ENCODE measurements around the gene GABBR2. TPM values are rescaled to one million over a fixed set of nuclear protein-coding genes. Genes with fewer than 3 reads are reported as not detected.

Gene GABBR2
- total RNA-seq, 2 experiments from 2014 or later: not detected

GRCh38 chr9:98701576-98701975 is 7.2 kb downstream of the GABBR2 start:
- intact Hi-C loops (cut with micrococcal nuclease; ENCODE audit: unreplicated experiment): no loop called here

GRCh38 chr9:98700801-98701200 is 7.9 kb downstream of the GABBR2 start:
- Histone ChIP-seq H3K4me1 (ENCODE audit: insufficient read depth, low read length, poor library complexity, severe bottlenecking) (no peaks in the 10 kb centered on the region), H4K20me1 (ENCODE audit: insufficient read depth, low read length) (no peaks in the 10 kb centered on the region), H3K27ac (ENCODE audit: low read depth, low read length, poor library complexity, severe bottlenecking) (no peak overlapping the region), H3K4me3 (ENCODE audit: low read depth, low read length, poor library complexity, severe bottlenecking) (no peak overlapping the region), H3K4me2 (ENCODE audit: low read length) (no peak overlapping the region), H2AFZ (ENCODE audit: low read length) (no peak overlapping the region), H3K36me3 (ENCODE audit: insufficient read depth, low read length) (no peaks in the 10 kb centered on the region), H3K79me2 (ENCODE audit: insufficient read depth, low read depth, low read length) (no peaks in the 10 kb centered on the region), H3K9me3 (ENCODE audit: low read length) (no peaks in the 10 kb centered on the region), H3K9me2 (ENCODE audit: insufficient read depth, low read length) (no peaks in the 10 kb centered on the region)
- no peak for DNase-seq (ENCODE audit: low spot score)
- BruUV-seq (replicated peaks): no TSS peak
- intact Hi-C loops (cut with micrococcal nuclease; ENCODE audit: unreplicated experiment): no loop called here
- ChIA-PET CTCF (ENCODE audit: unreplicated experiment) (no interaction called here), POLR2A (no interaction called here)
- TF ChIP-seq EZH2phosphoT487 (IDR thresholded peaks at IDR 0.05; ENCODE audit: borderline replicate concordance, low read depth, low read length) (no peak), CTCF (conservative IDR thresholded peaks at IDR 0.05; ENCODE audit: low read length) (no peak)

More at GRCh38 chr9:98701576-98701975, 7.2 kb downstream of the GABBR2 start:
- Histone ChIP-seq H3K4me3 (ENCODE audit: low read depth, low read length, poor library complexity, severe bottlenecking) (no peak overlapping the region), H3K27ac (ENCODE audit: low read depth, low read length, poor library complexity, severe bottlenecking) (no peak overlapping the region), H2AFZ (ENCODE audit: low read length) (no peak overlapping the region), H3K9me3 (ENCODE audit: low read length) (no peaks in the 10 kb centered on the region), H3K9me2 (ENCODE audit: insufficient read depth, low read length) (no peaks in the 10 kb centered on the region), H3K4me2 (ENCODE audit: low read length) (no peak overlapping the region), H4K20me1 (ENCODE audit: insufficient read depth, low read length) (no peaks in the 10 kb centered on the region), H3K79me2 (ENCODE audit: insufficient read depth, low read depth, low read length) (no peaks in the 10 kb centered on the region), H3K4me1 (ENCODE audit: insufficient read depth, low read length, poor library complexity, severe bottlenecking) (no peaks in the 10 kb centered on the region), H3K36me3 (ENCODE audit: insufficient read depth, low read length) (no peaks in the 10 kb centered on the region)
- no peak for TF ChIP-seq CTCF (conservative IDR thresholded peaks at IDR 0.05; ENCODE audit: low read length)
- no peak for TF ChIP-seq EZH2phosphoT487 (IDR thresholded peaks at IDR 0.05; ENCODE audit: borderline replicate concordance, low read depth, low read length)
- ChIA-PET POLR2A (no interaction called here), CTCF (ENCODE audit: unreplicated experiment) (no interaction called here)
- BruUV-seq (replicated peaks): no TSS peak
- DNase-seq (ENCODE audit: low spot score): no peak

- Histone ChIP-seq H3K27ac (ENCODE audit: low read depth, low read length, poor library complexity, severe bottlenecking) (no peak overlapping the region), H3K4me1 (ENCODE audit: insufficient read depth, low read length, poor library complexity, severe bottlenecking) (no peaks in the 10 kb centered on the region), H3K79me2 (ENCODE audit: insufficient read depth, low read depth, low read length) (no peaks in the 10 kb centered on the region), H3K4me3 (ENCODE audit: low read depth, low read length, poor library complexity, severe bottlenecking) (no peak overlapping the region), H3K9me3 (ENCODE audit: low read length) (no peaks in the 10 kb centered on the region), H3K9me2 (ENCODE audit: insufficient read depth, low read length) (no peaks in the 10 kb centered on the region), H4K20me1 (ENCODE audit: insufficient read depth, low read length) (no peaks in the 10 kb centered on the region), H2AFZ (ENCODE audit: low read length) (no peak overlapping the region), H3K4me2 (ENCODE audit: low read length) (no peak overlapping the region), H3K36me3 (ENCODE audit: insufficient read depth, low read length) (no peaks in the 10 kb centered on the region)
- TF ChIP-seq CTCF (conservative IDR thresholded peaks at IDR 0.05; ENCODE audit: low read length) (no peak), EZH2phosphoT487 (IDR thresholded peaks at IDR 0.05; ENCODE audit: borderline replicate concordance, low read depth, low read length) (no peak)
- no peak for DNase-seq (ENCODE audit: low spot score)
- intact Hi-C loops (cut with micrococcal nuclease; ENCODE audit: unreplicated experiment): no loop called here
- BruUV-seq (replicated peaks): no TSS peak
- ChIA-PET CTCF (ENCODE audit: unreplicated experiment) (no interaction called here), POLR2A (no interaction called here)
These were observed 9.9 kb downstream of the GABBR2 start for GRCh38 chr9:98698856-98699255.
